K562 (cell line): ENCODE data around the gene GCK. TPM values are rescaled to one million over a fixed set of nuclear protein-coding genes. Genes with fewer than 3 reads are reported as not detected.

ENCODE experiments used
- ATAC-seq: fragments of 200-7000 bp; cut with Tn5 transposase; 3 replicates; pipeline ENCODE4 v1.9.1; 2020; ENCODE audit warnings: moderate library complexity
- BruUV-seq: library from RNA; stranded (reverse); fragments of 400-500 nt; replicated peaks from 2 replicates; lab custom pipeline; 2021; lab: Mats Ljungman, UMichigan
- CTCF ChIA-PET: fragments of 300-600 bp; formaldehyde crosslinking; extraction: SDS; loops from one replicate; lab custom pipeline; 2021; ENCODE audit warnings: low intra/inter-chr PET ratio; lab: Yijun Ruan, JAX
- POLR2A ChIA-PET: fragments of 300-600, 350-650 bp; sonication (Branson Sonifier 250); formaldehyde crosslinking; extraction: SDS; loops from one replicate; lab custom pipeline; 2021; ENCODE audit warnings: antibody characterized with exemption, inconsistent platforms; lab: Yijun Ruan, JAX
- DNase-seq, 4 experiments: peaks; one replicate each; pipeline versions ENCODE4 v3.0.0 to v3.0.0-alpha.2; 2011 to 2018; ENCODE audit warnings: low spot score in 3 of 4, mixed read lengths in 3 of 4; ENCODE audit errors: extremely low read depth in 1 of 4
- FAIRE-seq: peaks from 2 replicates; lab custom pipeline; 2011; peaks lifted over from hg19 to GRCh38; lab: Jason Lieb, UNC
- H2AFZ ChIP-seq: 2 replicates; pipeline ENCODE4 v1.6.0; 2011; ENCODE audit warnings: low read depth, low read length, control low read depth, inconsistent platforms
- H3K27ac ChIP-seq: fragments of 200-600 bp; 3 replicates; pipeline ENCODE4 v1.8.0; 2011; ENCODE audit warnings: low read depth, mild to moderate bottlenecking, control low read depth, inconsistent platforms, low read length, moderate library complexity, mixed read lengths; ENCODE audit errors: extremely low read depth
- H3K27me3 ChIP-seq, 2 experiments: fragments of 300-600 bp in 1 of 2; 2 replicates in 1 of 2; 3 replicates in 1 of 2; pipeline versions ENCODE4 v1.6.0 to v1.8.0; 2011; ENCODE audit warnings: inconsistent platforms in 2 of 2, low read length in 2 of 2, mild to moderate bottlenecking in 1 of 2, mixed read lengths in 1 of 2, moderate library complexity in 1 of 2; ENCODE audit not compliant: control insufficient read depth in 2 of 2, insufficient read depth in 2 of 2
- H3K36me3 ChIP-seq: fragments of 300-600 bp; 3 replicates; pipeline ENCODE4 v1.8.0; 2011; ENCODE audit warnings: mild to moderate bottlenecking, low read length, inconsistent platforms; ENCODE audit not compliant: control insufficient read depth, insufficient read depth
- H3K4me1 ChIP-seq, 2 experiments: fragments of 200-600 bp in 1 of 2; replicated peaks in 1 of 2; 2 replicates in 1 of 2; 3 replicates in 1 of 2; pipeline versions ENCODE4 v1.5.1 to v1.8.0; 2011; ENCODE audit warnings: inconsistent platforms in 2 of 2, low read length in 2 of 2, mild to moderate bottlenecking in 1 of 2, mixed read lengths in 1 of 2, moderate library complexity in 1 of 2; ENCODE audit not compliant: control insufficient read depth in 2 of 2, insufficient read depth in 2 of 2
- H3K4me2 ChIP-seq: 2 replicates; pipeline ENCODE4 v1.6.1; 2011; ENCODE audit warnings: low read length, control low read depth, inconsistent platforms, mixed read lengths; ENCODE audit not compliant: insufficient read depth
- H3K4me3 ChIP-seq: fragments of 200-600 bp; sonication (generic), shearing (Covaris generic); 2 replicates; pipeline ENCODE4 v1.5.1; 2016; ENCODE audit warnings: control low read depth, inconsistent platforms
- H3K79me2 ChIP-seq: fragments of 200-600 bp; 3 replicates; pipeline ENCODE4 v1.8.0; 2011; ENCODE audit warnings: low read length, inconsistent platforms; ENCODE audit not compliant: control insufficient read depth, insufficient read depth
- H3K9ac ChIP-seq, 2 experiments: 2 replicates each; pipeline versions ENCODE4 v1.6.0 to v1.6.1; 2011; ENCODE audit warnings: low read depth in 2 of 2, low read length in 2 of 2, control low read depth in 1 of 2, inconsistent platforms in 1 of 2, mild to moderate bottlenecking in 1 of 2, mixed read lengths in 1 of 2; ENCODE audit not compliant: insufficient read depth in 1 of 2
- H3K9me1 ChIP-seq: one replicate; pipeline ENCODE4 v1.6.0; 2011; ENCODE audit warnings: inconsistent platforms, mild to moderate bottlenecking, low read length, moderate library complexity; ENCODE audit not compliant: control insufficient read depth, insufficient read depth
- H3K9me3 ChIP-seq: replicated peaks from 2 replicates; pipeline ENCODE4 v1.5.1; 2011; ENCODE audit warnings: low read depth, low read length, inconsistent platforms; ENCODE audit not compliant: control insufficient read depth, insufficient read depth
- H4K20me1 ChIP-seq: replicated peaks from 2 replicates; pipeline ENCODE4 v1.6.1; 2011; ENCODE audit warnings: low read length, inconsistent platforms, mixed read lengths; ENCODE audit not compliant: control insufficient read depth, insufficient read depth
- CSDE1 ChIP-seq, 2 experiments: fragments of 450-650 bp; IDR thresholded peaks; 2 replicates each; pipeline ENCODE4 v1.6.1; 2016; ENCODE audit warnings: mild to moderate bottlenecking in 1 of 2
- TAF7 ChIP-seq: fragments of 450-650 bp; IDR thresholded peaks from 2 replicates; pipeline ENCODE4 v1.6.1; 2016; ENCODE audit warnings: missing genetic modification characterization, missing compliant biosample characterization
- ZNF507 ChIP-seq: conservative IDR thresholded peaks from 2 replicates; pipeline ENCODE4 v1.6.1; 2017; ENCODE audit warnings: missing genetic modification characterization, missing compliant biosample characterization
- WGBS: fragments of 100-300 bp; shearing (Covaris generic); methylation state at CpG from one replicate; pipeline ENCODE4 v1.1.6; 2016; ENCODE audit warnings: low coverage, mixed read lengths; ENCODE audit not compliant: insufficient coverage; ENCODE audit errors: missing lambda C conversion rate; 5-methylcytosine and 5-hydroxymethylcytosine counted together
- in situ Hi-C: fragments of 300-500 bp; cut with MboI; formaldehyde crosslinking; loops from 4 replicates; pipeline ENCODE4 v1.15.0; 2018; ENCODE audit warnings: inconsistent platforms, mixed read lengths
- intact Hi-C: fragments of 100-400 bp; cut with micrococcal nuclease; formaldehyde crosslinking; loops from 2 replicates; pipeline ENCODE4 v1.14.2; 2022
- polyA plus RNA-seq, 8 experiments: library from polyadenylated mRNA; depleted of rRNA in 4 of 8; stranded (reverse) in 5 of 8; unstranded in 3 of 8; fragments of >200 nt; fragmentation: Nextera tagmentation in 2 of 8; fragmentation: Illumina TruSeq in 1 of 8; extraction: Ambion mirVana in 2 of 8; extraction: Trizol in 1 of 8; gene quantifications; 2 replicates each; pipeline versions ENCODE4 v1.2.1 to v1.2.3, GENCODE V29; 2011 to 2014; ENCODE audit warnings: inconsistent platforms in 1 of 8, missing spikeins in 1 of 8
- total RNA-seq, 7 experiments: library from RNA; depleted of rRNA in 6 of 7; stranded (reverse); fragments of >200 nt in 6 of 7; fragmentation: Illumina TruSeq in 2 of 7; extraction: Trizol in 2 of 7; gene quantifications; 2 replicates each; pipeline versions ENCODE4 v1.2.1 to v1.2.3, GENCODE V29; 2011 to 2021; ENCODE audit warnings: low replicate concordance in 1 of 7

GCK gene
- total and polyA plus RNA-seq, 9 of the 15 experiments (the other 6 are each of a cell fraction or from before 2014, with no cell fraction given) = 0.11 to 0.55 (median 0.16) TPM; not detected in 3

DNA sequence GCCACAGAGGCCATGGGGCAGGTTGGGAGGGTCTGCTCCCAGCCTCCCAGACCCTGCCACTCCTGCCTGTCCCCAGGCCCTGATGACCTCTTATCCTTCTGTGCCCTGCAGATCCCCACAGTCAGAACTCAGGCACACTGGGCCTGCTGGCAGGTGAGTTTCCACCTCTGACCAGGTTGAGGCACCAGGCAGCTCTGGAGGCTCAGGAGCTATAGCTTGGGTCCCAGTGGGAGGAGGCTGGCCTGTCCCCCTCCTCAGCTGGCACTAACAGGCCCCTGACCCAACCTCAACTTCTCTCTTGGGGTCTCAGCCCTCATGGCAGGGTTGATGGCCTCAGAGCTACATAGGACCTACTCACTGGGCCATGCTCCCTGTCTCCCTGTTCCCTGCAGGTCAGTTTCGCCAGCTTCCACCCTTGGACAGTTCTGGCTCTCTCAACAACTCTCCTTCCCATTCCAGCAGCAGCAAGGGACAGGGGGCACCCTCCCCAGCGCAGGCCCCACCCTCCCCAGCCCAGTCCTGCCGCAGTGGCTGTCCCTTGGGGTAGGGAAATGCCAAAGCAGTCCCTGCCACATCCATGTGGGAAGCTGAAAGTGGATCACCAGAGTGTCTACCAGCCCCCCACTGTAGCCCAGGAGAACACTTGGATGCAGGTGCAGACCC is 87.8 kb downstream of the GCK start:
- no TSS peak for BruUV-seq
- Histone ChIP-seq H3K9ac (peak overlapping the region in 1 of 2 experiments; percentile 35; a peak in 1 of 4 replicates), H3K79me2 (no peaks in the 10 kb centered on the region), H3K27me3 (peaks cover 17 to 30% of the 10 kb centered on the region in 2 experiments; a peak in 4 of 5 replicates), H2AFZ (no peak overlapping the region), H3K9me1 (no peaks in the 10 kb centered on the region), H4K20me1 (0 out of 2 replicates have a peak, but pooled peaks cover 4% of the 10 kb centered on the region), H3K27ac (no peak overlapping the region), H3K9me3 (no peaks in the 10 kb centered on the region), H3K4me3 (no peak overlapping the region), H3K36me3 (no peaks in the 10 kb centered on the region), H3K4me1 (peaks cover 0 to 32% of the 10 kb centered on the region in 2 experiments; a peak in 4 of 5 replicates), H3K4me2 (no peak overlapping the region)
- no peak for FAIRE-seq
- ChIA-PET CTCF (no interaction called here), POLR2A (interaction anchor here (0.6 to 1.2 kb wide), 4 partner anchors 10 to 38 kb away, joined by 3 to 4 read pairs (median 3); no protein-coding TSS in a partner anchor)
- in situ Hi-C loops = no loop called here
- 44% methylated on average over 2 of the region's 3 CpGs for WGBS
- no peak for DNase-seq
- intact Hi-C loops = no loop called here
- TF ChIP-seq ZNF507 (no peak), CSDE1 (IDR thresholded peaks at IDR 0.05) (no peak), TAF7 (tag) (no peak)
- ATAC-seq = no peak
